NCI-H345 treated with DMSO at 0.1 percent for 48 hours (cell line): ENCODE results near the gene SURF6.

Experiments
- DNase-seq: peaks from one replicate; lab custom pipeline; 2025; ENCODE audit not compliant: unreplicated experiment; lab: John Stamatoyannopoulos, UW

SURF6 gene

GRCh38 chr9:133368249-133368881 is 32.4 kb upstream of the SURF6 start:
- no peak for DNase-seq

- DNase-seq = no peak
Measured at GRCh38 chr9:133367778-133368177, 31.8 kb upstream of the SURF6 start.

DNA sequence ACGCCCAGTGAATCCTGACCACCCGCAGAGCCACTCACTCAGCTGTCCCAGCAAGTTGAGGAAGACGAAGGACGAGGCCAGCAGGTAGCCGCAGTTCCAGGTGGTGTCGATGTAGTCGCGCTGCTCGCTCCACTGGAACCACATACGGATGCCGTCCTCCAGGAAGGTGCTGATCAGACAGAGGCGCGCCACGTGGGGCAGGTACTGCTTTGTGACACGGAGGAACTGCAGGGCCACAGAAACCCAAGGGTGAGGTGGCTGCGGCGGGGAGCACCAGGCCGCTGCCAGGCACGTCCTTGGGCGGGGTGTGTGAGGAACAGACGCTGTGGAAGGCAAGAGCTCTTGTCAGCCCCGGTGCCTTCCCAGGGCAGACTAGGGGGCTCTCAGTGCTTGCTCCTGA is 31.2 kb upstream of the SURF6 start:
- no peak for DNase-seq

GRCh38 chr9:133366435-133366834 is 30.4 kb upstream of the SURF6 start:
- DNase-seq = no peak

- DNase-seq = no peak
Measured at GRCh38 chr9:133362359-133363044, 26.5 kb upstream of the SURF6 start.

DNA sequence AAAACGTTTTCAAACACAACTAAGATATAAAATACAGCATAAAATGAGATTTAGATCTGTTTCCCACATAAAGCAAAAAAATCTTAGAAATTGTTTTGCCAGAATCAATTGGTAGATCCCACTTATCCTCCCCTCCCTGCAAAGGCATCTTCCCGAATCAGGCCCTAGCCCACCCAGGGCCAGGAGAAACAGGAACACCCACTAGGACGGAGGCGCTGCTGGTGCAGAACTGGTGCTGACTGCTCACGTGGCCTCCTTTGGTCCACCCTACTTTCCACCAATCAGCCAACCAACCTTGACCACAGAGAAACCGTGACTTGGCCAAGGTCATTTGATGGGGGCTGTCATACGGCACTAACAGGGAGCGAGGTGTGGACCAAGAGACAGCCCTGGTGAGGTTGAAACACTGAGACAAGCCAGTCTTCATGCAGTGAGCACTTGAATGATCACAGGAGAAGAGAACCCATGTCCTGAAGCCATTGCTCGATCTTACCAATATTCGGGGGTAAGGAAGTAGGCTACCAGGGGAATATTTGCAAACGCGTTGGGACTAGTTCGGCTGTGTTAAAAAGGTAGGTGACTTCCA is 25.6 kb upstream of the SURF6 start:
- no peak for DNase-seq

GRCh38 chr9:133360400-133361393 is 24.7 kb upstream of the SURF6 start:
- DNase-seq = no peak

DNA sequence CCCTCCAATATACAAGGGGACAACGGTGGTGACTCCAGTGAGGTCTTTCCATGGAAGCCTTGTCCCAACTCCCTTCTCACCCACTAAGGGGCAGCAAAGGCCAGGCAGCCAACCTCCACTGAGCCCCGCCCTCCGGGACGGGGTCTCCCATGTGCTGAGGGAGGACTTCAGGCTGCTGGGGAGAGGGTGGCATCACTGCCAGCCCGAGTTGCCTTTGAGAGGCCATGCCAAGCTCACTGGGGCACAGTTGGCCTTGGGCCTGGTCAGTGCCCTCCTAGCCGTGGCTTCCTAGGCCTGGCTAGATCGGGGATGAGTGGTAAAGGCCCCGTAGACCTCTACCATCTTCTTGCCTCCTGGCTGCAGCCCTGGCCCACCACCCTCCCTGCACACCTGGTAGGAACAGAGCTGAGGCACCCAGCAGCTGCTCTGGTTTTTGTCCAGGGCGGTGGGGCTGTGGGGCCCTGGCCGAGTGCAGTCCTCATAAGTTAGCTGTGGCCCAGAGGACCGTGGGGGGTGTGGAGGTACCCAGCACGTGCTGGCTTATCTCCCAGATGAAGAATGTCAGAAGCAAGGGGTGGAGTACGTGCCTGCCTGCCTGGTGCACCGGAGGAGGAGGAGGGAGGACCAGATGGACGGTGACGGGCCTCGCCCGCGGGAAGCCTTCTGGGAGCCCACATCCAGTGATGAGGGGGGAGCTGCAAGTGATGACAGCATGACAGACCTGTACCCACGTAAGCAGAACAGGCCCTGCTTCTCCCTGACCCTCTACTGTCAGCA is 23.6 kb upstream of the SURF6 start:
- DNase-seq = no peak

GRCh38 chr9:133357656-133358055 is 21.7 kb upstream of the SURF6 start:
- DNase-seq = no peak

DNA sequence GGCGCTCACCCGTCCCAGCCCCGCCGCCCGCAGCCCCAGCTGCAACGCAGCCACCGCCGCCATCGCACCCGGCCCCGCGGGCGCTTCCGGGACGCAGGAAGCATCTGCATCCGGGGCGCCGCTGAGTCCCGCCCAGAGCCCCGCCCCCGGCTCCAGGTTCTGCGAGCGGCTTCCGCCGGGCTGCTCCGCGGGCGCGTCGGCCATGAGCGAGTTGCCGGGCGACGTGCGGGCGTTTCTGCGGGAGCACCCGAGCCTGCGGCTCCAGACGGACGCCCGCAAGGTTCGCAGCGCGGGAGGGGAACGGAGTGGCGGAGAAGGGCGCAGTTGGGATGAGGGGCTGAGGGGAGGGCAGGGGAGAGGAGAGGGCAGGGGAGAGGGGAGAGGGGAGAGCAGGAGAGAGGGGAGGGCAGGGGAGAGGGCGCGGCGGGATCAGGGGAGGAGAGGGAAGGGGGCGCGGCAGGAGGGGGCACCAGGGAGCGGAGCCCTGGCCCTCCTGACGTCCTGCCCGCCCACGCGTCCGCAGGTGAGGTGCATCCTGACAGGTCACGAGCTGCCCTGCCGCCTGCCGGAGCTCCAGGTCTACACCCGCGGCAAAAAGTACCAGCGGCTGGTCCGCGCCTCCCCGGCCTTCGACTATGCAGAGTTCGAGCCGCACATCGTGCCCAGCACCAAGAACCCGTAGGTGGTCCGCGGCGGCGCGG is 20.6 kb upstream of the SURF6 start, which contains the start of the genes SURF1 and SURF2:
Gene SURF1, minus strand, starts transcription at position 97 of the 701 bp plus-strand sequence. Its CDS starts 34 bp downstream, at position 63.
Gene SURF2, plus strand, starts transcription at position 160 of the 701 bp plus-strand sequence. Its CDS starts 43 bp downstream, at position 203.
- peak; percentile 54 for DNase-seq

- no peak for DNase-seq
Measured at GRCh38 chr9:133355881-133356357, 19.9 kb upstream of the SURF6 start.

DNA sequence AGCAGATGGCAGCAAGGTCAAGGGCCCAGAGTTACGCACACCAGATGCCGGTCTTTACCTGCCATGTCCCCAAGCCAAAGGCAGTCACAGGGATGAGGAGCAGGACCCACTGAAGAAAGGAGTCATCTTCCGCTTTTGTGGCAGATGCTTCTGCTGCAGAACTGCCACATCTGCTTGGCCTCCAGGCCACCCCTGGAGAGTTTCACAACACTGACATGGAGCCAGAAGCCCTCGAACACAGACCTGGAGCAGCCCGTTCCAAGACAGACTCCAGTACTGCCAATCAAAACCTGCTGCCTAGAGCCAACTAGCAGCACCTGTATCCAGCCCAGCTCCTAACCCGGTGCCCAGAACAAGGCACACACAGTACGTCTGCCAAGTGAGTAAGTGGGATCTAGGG is 18.8 kb upstream of the SURF6 start:
- DNase-seq = no peak

DNA sequence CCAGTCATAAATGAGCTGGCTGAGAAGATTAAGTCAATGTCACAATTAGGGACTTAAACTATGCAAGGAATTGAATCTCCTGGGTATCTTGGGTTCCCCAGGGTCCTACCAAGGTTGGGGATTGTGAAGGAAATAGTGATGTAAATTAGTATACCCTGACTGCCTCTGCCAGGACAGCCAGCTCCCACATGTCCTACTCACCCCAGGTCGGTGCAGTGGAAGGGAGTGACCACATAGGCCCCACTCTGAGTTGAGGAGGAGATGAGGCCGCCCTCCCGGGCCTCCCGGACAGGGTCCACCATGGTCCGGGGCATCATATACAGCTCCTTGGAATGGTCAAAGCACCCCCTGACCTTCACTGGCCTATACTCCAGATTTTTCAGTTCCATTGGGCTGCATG is 17.6 kb upstream of the SURF6 start:
- DNase-seq = no peak

DNA sequence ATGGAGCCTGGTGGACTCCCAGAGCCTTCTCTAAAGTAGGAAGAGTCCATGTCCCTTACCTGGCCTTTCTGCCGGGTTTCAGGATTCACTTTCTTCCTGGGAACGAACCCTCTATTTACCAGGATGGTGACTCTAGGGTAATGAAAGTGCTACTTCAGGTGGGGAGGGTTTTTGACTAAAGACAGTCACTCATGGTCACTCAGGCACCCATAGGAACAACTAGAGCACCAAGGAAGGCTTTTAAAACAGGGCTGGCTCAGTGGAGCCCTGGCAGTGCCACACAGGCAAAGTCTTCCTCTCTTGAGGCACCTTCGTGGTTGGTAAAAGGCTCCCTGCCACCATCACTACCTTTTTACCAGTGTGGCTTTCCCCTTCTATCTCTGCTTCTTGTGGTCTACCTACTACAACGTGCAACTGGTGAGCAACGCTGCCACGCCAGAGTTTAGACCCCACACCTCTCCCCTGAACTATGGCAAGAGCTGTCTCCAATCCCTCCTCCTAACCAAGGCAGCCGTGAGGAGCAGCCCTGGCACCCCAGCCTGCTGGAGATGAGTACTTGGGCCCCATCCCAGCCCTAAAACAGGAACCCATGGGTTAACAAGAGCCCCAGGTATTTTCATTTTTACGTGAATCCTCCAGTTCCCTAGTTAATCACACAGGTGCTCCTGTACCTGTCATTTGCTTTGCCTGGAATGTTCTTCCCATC is 16.8 kb upstream of the SURF6 start:
- DNase-seq = no peak

DNA sequence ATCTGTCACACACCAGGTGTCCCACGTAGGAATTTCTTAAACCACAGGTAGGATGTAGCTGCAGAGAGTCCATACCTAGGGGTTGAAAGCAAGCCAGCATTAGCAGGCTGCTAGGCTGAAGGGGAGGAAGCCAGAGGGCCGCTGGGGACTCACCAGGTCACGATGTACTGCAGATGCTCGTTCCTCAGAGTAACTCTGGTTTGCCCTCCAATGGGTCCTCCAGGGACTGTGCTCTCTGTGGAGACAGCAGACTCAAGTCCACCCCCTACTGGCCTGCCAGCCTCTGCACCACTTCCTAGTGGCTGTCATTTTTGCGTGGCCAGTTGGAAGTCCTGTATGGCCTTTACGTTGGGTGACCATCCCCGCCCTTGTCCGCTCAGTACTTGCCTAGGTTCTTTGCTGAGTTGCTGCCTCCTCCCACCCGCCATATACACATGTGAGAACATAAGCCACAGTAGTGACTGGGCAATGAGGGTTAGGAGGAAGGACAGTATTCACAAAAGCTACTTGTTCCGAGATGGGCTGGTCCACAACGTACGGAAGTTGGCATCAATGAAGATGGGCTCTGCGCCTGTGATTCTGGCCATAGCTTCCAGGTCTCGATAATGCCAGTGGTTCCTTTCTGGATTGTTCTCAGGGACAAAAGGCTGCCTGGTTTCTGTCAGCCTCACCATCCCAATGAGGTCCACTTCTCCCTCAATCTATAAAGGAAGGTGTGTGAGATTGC is 16.1 kb upstream of the SURF6 start:
- DNase-seq = no peak

- no peak for DNase-seq
Measured at GRCh38 chr9:133351526-133351907, 15.5 kb upstream of the SURF6 start.

DNA sequence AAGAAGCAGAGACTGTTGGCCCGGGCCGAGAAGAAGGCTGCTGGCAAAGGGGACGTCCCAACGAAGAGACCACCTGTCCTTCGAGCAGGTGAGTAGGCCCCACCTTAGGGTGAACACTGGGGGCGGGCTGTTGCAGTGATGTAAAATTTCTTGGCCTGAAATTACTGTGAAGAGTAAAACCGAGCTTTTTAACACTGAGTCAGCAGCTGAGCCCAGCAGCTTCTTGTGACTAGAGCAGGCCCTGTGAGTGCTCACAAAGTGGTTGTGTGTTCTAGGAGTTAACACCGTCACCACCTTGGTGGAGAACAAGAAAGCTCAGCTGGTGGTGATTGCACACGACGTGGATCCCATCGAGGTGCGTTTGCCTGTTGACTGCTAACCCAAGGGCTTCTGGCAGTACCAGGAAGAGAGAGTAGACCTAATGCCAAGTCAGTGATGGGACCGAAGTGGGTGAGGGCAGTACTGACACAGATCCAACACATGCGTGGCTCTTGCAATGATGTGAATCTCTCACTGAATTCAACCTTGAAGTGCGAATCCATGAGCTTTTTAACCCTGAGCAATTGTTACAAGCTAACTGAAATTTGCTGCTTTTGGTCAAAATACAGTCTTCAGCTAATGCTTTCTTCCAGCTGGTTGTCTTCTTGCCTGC is 14.1 kb upstream of the SURF6 start:
- DNase-seq = no peak
